ENCODE measurements around the gene AGAP1. TPM values are rescaled to one million over a fixed set of nuclear protein-coding genes. Genes with fewer than 3 reads are reported as not detected.
"Not testable (repeated sequence)": the region's sequence is repeated elsewhere in the genome, so short reads cannot be mapped to it uniquely, and the experiment has no call there.

AGAP1 gene
- total RNA-seq, 4 donors from 2014 or later = 33.7 to 39.9 (median 35.6) TPM

GRCh38 chr2:235946590-235946989, 452.7 kb downstream of the AGAP1 start:
- no peak overlapping the region for H3K4me3 ChIP-seq
- no peak overlapping the region for H3K27ac ChIP-seq
- WGBS, 2 donors = 88 to 89% methylated on average over 6 of the region's 6 CpGs
- H3K4me1 ChIP-seq = peaks cover 0 to 20% (median 0%) of the 10 kb centered on the region in 4 donors
- no peak for DNase-seq (ENCODE audit: low spot score in 2 of 2)
- H3K9me3 ChIP-seq = no peaks in the 10 kb centered on the region
- H3K27me3 ChIP-seq = no peaks in the 10 kb centered on the region
- TF ChIP-seq EP300 (IDR thresholded peaks at IDR 0.05) (no peak), CTCF (IDR thresholded peaks at IDR 0.05) (no peak), POLR2A (IDR thresholded peaks at IDR 0.05) (no peak)
- H3K36me3 ChIP-seq = peaks cover 0 to 11% (median 0%) of the 10 kb centered on the region in 3 donors

GRCh38 chr2:235947055-235947454, 453.2 kb downstream of the AGAP1 start:
- not testable (repeated sequence) for H3K27me3 ChIP-seq; DNase-seq (ENCODE audit: low spot score in 2 of 2); H3K9me3 ChIP-seq; H3K4me3 ChIP-seq; H3K36me3 ChIP-seq; H3K27ac ChIP-seq
- WGBS, 2 donors = 84 to 85% methylated on average over 6 of the region's 6 CpGs
- H3K4me1 ChIP-seq = peaks cover 0 to 20% (median 0%) of the 10 kb centered on the region in 4 donors

- Histone ChIP-seq H3K27me3 (no peaks in the 10 kb centered on the region), H3K4me3 (peak overlapping the region in 1 of 4 donors; percentile 11), H3K4me1 (peaks cover 0 to 20% (median 0%) of the 10 kb centered on the region in 4 donors), H3K9me3 (no peaks in the 10 kb centered on the region), H3K27ac (no peak overlapping the region), H3K36me3 (peaks cover 0 to 4% (median 0%) of the 10 kb centered on the region in 3 donors)
- no peak for DNase-seq (ENCODE audit: low spot score in 2 of 2)
- 59 to 68% methylated on average over 17 of the region's 17 CpGs for WGBS, 2 donors
- TF ChIP-seq EP300 (IDR thresholded peaks at IDR 0.05) (no peak), CTCF (IDR thresholded peaks at IDR 0.05) (no peak), POLR2A (IDR thresholded peaks at IDR 0.05) (no peak)
Observed at GRCh38 chr2:235949567-235950472, 456.0 kb downstream of the AGAP1 start.

- peaks cover 0 to 20% (median 0%) of the 10 kb centered on the region in 4 donors for H3K4me1 ChIP-seq
- H3K27me3 ChIP-seq = no peaks in the 10 kb centered on the region
- H3K27ac ChIP-seq = no peak overlapping the region
- no peaks in the 10 kb centered on the region for H3K9me3 ChIP-seq
- peaks cover 0 to 5% (median 0%) of the 10 kb centered on the region in 3 donors for H3K36me3 ChIP-seq
- DNase-seq (ENCODE audit: low spot score in 2 of 2) = no peak
- 25 to 27% methylated on average over 3 of the region's 3 CpGs for WGBS, 2 donors
- H3K4me3 ChIP-seq = no peak overlapping the region
- no peak for TF ChIP-seq CTCF (IDR thresholded peaks at IDR 0.05)
- no peak for TF ChIP-seq POLR2A (IDR thresholded peaks at IDR 0.05)
- no peak for TF ChIP-seq EP300 (IDR thresholded peaks at IDR 0.05)
Observed at GRCh38 chr2:235950473-235950809, 456.6 kb downstream of the AGAP1 start.

- no peak for DNase-seq (ENCODE audit: low spot score in 2 of 2)
Observed at GRCh38 chr2:235951493-235951892, 457.6 kb downstream of the AGAP1 start.

More at GRCh38 chr2:235951493-235951892, 457.6 kb downstream of the AGAP1 start:
- Histone ChIP-seq H3K4me3 (no peak overlapping the region), H3K4me1 (peaks cover 0 to 20% (median 0%) of the 10 kb centered on the region in 4 donors), H3K27me3 (no peaks in the 10 kb centered on the region), H3K36me3 (peaks cover 0 to 5% (median 0%) of the 10 kb centered on the region in 3 donors), H3K9me3 (no peaks in the 10 kb centered on the region), H3K27ac (no peak overlapping the region)
- TF ChIP-seq EP300 (IDR thresholded peaks at IDR 0.05) (no peak), CTCF (IDR thresholded peaks at IDR 0.05) (no peak), POLR2A (IDR thresholded peaks at IDR 0.05) (no peak)
- WGBS, 2 donors = 77 to 78% methylated on average over 6 of the region's 6 CpGs
